ENCODE results near the gene POPDC2. TPM values are rescaled to one million over a fixed set of nuclear protein-coding genes. Genes with fewer than 3 reads are reported as not detected.
A peak's percentile ranks its signal among the peaks of the same experiment; 100 is the strongest.

Gene POPDC2
- total and polyA plus RNA-seq, 9 donors: 0.83 to 5.0 (median 2.9) TPM

DNA sequence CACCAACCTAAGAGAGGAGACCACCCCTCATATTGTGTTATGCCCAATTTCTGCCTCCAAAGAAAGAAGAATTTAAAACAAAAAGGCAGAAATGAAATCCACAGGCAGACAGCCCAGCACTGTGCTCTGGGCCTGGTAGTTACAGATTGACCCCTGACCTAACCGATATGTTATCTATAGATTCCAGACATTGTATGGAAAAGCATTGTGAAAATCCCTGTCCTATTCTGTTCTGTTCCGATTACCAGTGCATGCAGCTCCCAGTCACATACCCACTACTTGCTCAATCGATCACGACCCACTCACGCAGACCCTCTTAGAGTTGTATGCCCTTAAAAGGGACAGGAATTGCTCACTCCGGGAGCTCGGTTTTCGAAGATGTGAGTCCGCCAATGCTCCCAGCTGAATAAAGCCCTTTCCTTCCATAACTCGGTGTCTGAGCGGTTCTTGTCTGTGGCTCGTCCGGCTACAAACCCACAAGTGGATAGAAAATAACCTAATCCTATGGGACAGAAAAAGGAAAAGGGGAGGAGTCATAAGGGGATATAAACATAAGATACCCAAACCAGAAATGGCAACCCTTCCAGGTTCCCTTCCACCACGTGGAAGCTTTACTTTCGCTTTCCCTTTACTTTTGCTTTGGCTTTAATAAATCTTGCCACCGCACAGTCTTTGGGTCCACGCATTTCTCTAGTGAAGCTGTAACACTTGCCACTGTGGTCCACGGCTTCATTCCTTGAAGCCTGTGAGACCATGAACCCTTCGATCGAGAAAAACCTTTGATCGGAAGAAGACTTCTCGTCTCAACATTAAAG, 40.7 kb upstream of the POPDC2 start:
- intact Hi-C loops (cut with DNase I): no loop called here
- WGBS, 3 donors: 84 to 94% (median 84%) methylated on average over 9 to 22 of the region's 22 CpGs
- DNase-seq: peak in 1 of 5 donors; percentile 21

DNA sequence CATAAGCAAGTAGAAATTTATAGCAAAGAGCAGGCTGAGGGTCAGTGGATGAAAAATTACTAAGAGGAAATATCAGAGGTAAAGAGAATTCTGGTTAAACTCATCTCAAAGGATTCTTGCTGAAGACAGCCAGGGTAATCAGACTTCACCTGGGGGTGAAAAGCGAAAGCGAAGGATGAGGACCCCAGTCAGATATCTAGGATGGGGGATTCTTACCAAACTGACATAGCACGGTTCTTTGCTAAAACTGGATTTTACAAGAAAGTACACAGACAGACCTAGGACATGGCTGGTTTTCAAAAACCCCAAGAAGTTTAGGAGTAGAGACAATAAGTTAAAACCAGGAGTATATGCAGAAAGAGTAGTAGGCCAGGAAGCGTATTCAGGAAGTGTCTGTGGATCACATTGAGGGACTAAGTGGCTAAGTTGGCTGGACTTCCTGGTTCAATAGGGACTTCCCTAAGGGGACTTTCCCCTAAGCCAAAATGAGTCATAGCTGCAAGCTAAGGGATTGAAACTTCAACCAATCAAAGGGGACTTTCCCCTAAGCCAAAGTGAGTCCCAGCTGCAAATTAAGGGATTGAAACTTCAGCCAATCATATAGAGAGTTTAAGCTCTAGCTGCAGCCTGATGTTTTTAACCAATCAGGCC, 40.0 kb upstream of the POPDC2 start:
- Histone ChIP-seq H3K27me3 (no peaks in the 10 kb centered on the region), H3K4me1 (ENCODE audit: insufficient read depth) (peaks cover 2% of the 10 kb centered on the region), H3K36me3 (no peaks in the 10 kb centered on the region), H3K27ac (no peak overlapping the region), H3K4me3 (no peak overlapping the region), H3K9me3 (no peaks in the 10 kb centered on the region)
- TF ChIP-seq, protein P1, sequence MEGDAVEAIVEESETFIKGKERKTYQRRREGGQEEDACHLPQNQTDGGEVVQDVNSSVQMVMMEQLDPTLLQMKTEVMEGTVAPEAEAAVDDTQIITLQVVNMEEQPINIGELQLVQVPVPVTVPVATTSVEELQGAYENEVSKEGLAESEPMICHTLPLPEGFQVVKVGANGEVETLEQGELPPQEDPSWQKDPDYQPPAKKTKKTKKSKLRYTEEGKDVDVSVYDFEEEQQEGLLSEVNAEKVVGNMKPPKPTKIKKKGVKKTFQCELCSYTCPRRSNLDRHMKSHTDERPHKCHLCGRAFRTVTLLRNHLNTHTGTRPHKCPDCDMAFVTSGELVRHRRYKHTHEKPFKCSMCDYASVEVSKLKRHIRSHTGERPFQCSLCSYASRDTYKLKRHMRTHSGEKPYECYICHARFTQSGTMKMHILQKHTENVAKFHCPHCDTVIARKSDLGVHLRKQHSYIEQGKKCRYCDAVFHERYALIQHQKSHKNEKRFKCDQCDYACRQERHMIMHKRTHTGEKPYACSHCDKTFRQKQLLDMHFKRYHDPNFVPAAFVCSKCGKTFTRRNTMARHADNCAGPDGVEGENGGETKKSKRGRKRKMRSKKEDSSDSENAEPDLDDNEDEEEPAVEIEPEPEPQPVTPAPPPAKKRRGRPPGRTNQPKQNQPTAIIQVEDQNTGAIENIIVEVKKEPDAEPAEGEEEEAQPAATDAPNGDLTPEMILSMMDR (IDR thresholded peaks at IDR 0.05): no peak
- no peak for TF ChIP-seq EP300 (IDR thresholded peaks at IDR 0.05)
- TF ChIP-seq POLR2A (IDR thresholded peaks at IDR 0.05): no peak
- no peak for DNase-seq
- 93 to 96% (median 95%) methylated on average over 4 of the region's 4 CpGs for WGBS, 3 donors
- intact Hi-C loops (cut with DNase I): no loop called here

More for the DNA sequence above, 40.7 kb upstream of the POPDC2 start:
- H3K36me3 ChIP-seq: no peaks in the 10 kb centered on the region
- no peaks in the 10 kb centered on the region for H3K9me3 ChIP-seq
- H3K4me1 ChIP-seq (ENCODE audit: insufficient read depth): peaks cover 2% of the 10 kb centered on the region
- H3K4me3 ChIP-seq: no peak overlapping the region
- no peaks in the 10 kb centered on the region for H3K27me3 ChIP-seq
- no peak overlapping the region for H3K27ac ChIP-seq
- TF ChIP-seq POLR2A (IDR thresholded peaks at IDR 0.05): no peak
- no peak for TF ChIP-seq EP300 (IDR thresholded peaks at IDR 0.05)
- TF ChIP-seq, protein P1 (IDR thresholded peaks at IDR 0.05): no peak

DNA sequence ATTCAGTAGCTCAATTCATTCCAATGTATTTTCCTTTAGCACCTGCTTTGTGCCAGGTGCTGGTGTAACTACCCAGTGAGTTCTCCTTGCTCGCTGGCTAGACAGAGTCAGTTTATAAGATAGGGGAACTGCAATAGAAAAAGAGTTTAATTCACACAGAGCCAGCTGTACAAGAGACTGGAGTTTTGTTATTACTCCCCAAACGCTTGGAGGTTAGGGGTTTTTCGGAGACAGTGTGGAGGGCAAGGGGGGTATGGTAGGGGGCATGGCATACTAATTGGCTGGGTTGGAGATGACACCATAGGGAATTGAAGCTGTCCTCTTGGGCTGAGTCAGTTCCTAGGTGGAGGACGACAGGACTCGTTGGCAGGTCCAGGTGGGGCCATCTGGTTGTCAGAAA, 37.0 kb upstream of the POPDC2 start:
- H3K4me1 ChIP-seq (ENCODE audit: insufficient read depth): peaks cover 2% of the 10 kb centered on the region
- DNase-seq: no peak
- 75 to 86% (median 83%) methylated on average over 5 of the region's 5 CpGs for WGBS, 3 donors
- no peaks in the 10 kb centered on the region for H3K9me3 ChIP-seq
- H3K27ac ChIP-seq: no peak overlapping the region
- H3K27me3 ChIP-seq: no peaks in the 10 kb centered on the region
- intact Hi-C loops (cut with DNase I): no loop called here
- no peak overlapping the region for H3K4me3 ChIP-seq
- no peak for TF ChIP-seq POLR2A (IDR thresholded peaks at IDR 0.05)
- TF ChIP-seq, protein P1 (IDR thresholded peaks at IDR 0.05): no peak
- no peak for TF ChIP-seq EP300 (IDR thresholded peaks at IDR 0.05)
- no peaks in the 10 kb centered on the region for H3K36me3 ChIP-seq

GRCh38 chr3:119695480-119695879, 35.1 kb upstream of the POPDC2 start:
- H3K4me3 ChIP-seq: no peak overlapping the region
- 93 to 97% (median 94%) methylated on average over 2 of the region's 2 CpGs for WGBS, 3 donors
- no peak overlapping the region for H3K27ac ChIP-seq
- H3K4me1 ChIP-seq (ENCODE audit: insufficient read depth): no peaks in the 10 kb centered on the region
- H3K27me3 ChIP-seq: no peaks in the 10 kb centered on the region
- no peaks in the 10 kb centered on the region for H3K9me3 ChIP-seq
- TF ChIP-seq, protein P1 (IDR thresholded peaks at IDR 0.05): no peak
- TF ChIP-seq EP300 (IDR thresholded peaks at IDR 0.05): no peak
- no peak for TF ChIP-seq POLR2A (IDR thresholded peaks at IDR 0.05)
- H3K36me3 ChIP-seq: no peaks in the 10 kb centered on the region
- DNase-seq: no peak
- intact Hi-C loops (cut with DNase I): no loop called here
